Gastrocnemius medialis (tissue), 4 donors: Measurements from ENCODE around the gene ALMS1.
"Not testable (repeated sequence)": the region's sequence is repeated elsewhere in the genome, so short reads cannot be mapped to it uniquely, and the experiment has no call there.

Experiments used
- POLR2A ChIP-seq, 2 donors: fragments of 450-650 bp; IDR thresholded peaks; one replicate each; pipeline ENCODE4 v1.6.1; 2017; ENCODE audit warnings: antibody characterized with exemption in 2 of 2, mild to moderate bottlenecking in 2 of 2, moderate library complexity in 2 of 2
- TF ChIP-seq, protein P1 (sequence below), 5 experiments: fragments of 450-650 bp in 3 of 5; fragments of 200-600 bp in 2 of 5; sonication (generic) in 2 of 5; IDR thresholded peaks in 4 of 5; conservative IDR thresholded peaks in 1 of 5; 1 replicate in 4 of 5; 2 replicates in 1 of 5; pipeline ENCODE4 v1.5.1; 2016 to 2019; ENCODE audit warnings: antibody characterized with exemption in 5 of 5, mild to moderate bottlenecking in 3 of 5, moderate library complexity in 3 of 5

DNA sequence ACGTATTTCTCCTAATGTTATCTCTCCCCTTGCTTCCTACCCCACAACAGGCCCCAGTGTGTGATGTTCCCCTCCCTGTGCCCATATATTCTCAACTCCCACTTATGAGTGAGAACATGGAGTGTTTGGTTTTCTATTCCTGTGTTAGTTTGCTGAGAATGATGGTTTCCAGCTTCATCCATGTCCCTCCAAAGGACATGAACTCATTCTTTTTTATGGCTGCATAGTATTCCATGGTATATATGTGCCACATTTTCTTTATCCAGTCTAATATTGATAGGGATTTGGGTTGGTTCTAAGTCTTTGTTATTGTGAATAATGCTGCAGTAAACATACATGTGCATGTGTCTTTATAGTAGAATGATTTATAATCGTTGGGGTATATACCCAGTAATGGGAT lies 119.2 kb downstream of the ALMS1 start:
- not testable (repeated sequence) for TF ChIP-seq POLR2A (IDR thresholded peaks at IDR 0.05)
- TF ChIP-seq, protein P1, sequence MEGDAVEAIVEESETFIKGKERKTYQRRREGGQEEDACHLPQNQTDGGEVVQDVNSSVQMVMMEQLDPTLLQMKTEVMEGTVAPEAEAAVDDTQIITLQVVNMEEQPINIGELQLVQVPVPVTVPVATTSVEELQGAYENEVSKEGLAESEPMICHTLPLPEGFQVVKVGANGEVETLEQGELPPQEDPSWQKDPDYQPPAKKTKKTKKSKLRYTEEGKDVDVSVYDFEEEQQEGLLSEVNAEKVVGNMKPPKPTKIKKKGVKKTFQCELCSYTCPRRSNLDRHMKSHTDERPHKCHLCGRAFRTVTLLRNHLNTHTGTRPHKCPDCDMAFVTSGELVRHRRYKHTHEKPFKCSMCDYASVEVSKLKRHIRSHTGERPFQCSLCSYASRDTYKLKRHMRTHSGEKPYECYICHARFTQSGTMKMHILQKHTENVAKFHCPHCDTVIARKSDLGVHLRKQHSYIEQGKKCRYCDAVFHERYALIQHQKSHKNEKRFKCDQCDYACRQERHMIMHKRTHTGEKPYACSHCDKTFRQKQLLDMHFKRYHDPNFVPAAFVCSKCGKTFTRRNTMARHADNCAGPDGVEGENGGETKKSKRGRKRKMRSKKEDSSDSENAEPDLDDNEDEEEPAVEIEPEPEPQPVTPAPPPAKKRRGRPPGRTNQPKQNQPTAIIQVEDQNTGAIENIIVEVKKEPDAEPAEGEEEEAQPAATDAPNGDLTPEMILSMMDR (IDR thresholded peaks at IDR 0.05 in 4 of 5, conservative IDR thresholded peaks at IDR 0.05 in 1 of 5), result not testable (repeated sequence)
